ENCODE measurements around the gene PLAGL2. TPM values are rescaled to one million over a fixed set of nuclear protein-coding genes. Genes with fewer than 3 reads are reported as not detected.

The PLAGL2 gene
- total RNA-seq, 3 donors from 2014 or later = 140 to 173 (median 151) TPM

DNA sequence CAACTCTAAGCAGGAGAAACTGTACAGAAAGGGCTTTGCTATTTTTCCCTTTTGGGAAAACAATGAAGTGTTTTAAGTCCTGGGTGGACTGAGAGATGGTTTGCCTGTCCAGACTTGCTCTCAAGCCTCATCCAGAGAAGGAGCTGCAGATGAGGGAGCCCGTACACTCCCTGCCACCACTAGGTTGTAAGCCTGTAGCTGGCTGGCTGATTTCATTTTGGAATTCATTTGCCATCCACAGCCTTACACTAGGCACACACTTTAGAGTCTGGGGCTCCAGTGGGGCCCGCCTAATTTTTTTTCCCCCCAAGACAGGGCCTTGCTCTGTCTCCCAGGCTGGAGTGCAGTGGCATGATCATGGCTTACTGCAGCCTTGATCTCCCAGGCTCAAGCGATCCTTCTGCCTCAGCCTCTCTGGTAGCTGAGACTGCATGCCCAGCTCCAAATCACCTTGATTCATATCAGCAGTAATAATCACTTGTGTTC lies 28.5 kb upstream of the PLAGL2 start:
- no peak for ATAC-seq
- no peak overlapping the region for H3K4me3 Mint-ChIP-seq
- DNase-seq = no peak
- no peaks in the 10 kb centered on the region for H3K27me3 Mint-ChIP-seq (ENCODE audit: low read depth)
- peaks cover 39% of the 10 kb centered on the region for H3K4me1 Mint-ChIP-seq (ENCODE audit: low read depth)
- peaks cover 55% of the 10 kb centered on the region for H3K36me3 Mint-ChIP-seq (ENCODE audit: insufficient read depth)
- H3K9me3 Mint-ChIP-seq = no peaks in the 10 kb centered on the region

DNA sequence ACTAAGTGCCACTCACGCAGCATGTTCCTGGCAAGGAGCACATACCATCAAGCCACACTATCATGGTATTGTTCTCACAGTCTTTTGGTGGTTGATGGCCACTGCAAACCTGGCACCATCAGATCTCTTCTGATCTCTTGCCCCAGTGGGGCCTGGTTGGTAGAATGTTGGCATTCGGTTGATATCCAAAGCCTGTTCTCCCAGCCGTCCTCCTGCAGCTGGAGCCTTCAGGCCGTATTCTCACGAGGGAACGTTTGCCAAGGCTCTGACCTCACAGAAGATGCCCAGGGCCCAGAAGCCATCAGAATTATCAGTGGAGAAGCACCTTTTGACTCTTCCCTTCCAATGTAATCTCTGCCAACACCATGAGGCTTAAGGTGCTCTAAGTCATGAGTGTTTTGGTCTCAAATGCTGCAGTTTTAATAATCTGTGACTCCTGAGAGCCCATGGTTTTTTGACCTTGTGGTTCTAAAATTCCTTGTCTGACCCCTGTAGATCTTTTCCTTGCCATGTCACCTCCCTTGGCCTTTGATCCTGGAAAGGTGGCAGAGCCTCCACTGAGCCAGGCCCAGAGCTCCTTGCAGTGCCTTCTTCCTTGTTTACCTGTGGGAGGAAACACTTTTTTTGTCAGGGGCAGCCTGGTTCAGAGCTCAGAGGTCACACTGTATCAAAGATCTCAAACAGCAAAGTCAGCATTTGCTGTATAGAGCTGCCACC lies 27.9 kb upstream of the PLAGL2 start:
- Mint-ChIP-seq H3K9me3 (no peaks in the 10 kb centered on the region), H3K4me1 (ENCODE audit: low read depth) (peaks cover 43% of the 10 kb centered on the region), H3K27me3 (ENCODE audit: low read depth) (no peaks in the 10 kb centered on the region), H3K4me3 (no peak overlapping the region), H3K36me3 (ENCODE audit: insufficient read depth) (peaks cover 60% of the 10 kb centered on the region)
- DNase-seq (no peak), ATAC-seq (no peak)

- Mint-ChIP-seq H3K4me1 (ENCODE audit: low read depth) (peaks cover 38% of the 10 kb centered on the region), H3K27me3 (ENCODE audit: low read depth) (no peaks in the 10 kb centered on the region), H3K4me3 (no peak overlapping the region), H3K9me3 (no peaks in the 10 kb centered on the region), H3K36me3 (ENCODE audit: insufficient read depth) (peaks cover 63% of the 10 kb centered on the region)
- no peak for DNase-seq
- ATAC-seq = no peak
Measured at GRCh38 chr20:32234135-32234808, 26.7 kb upstream of the PLAGL2 start.

DNA sequence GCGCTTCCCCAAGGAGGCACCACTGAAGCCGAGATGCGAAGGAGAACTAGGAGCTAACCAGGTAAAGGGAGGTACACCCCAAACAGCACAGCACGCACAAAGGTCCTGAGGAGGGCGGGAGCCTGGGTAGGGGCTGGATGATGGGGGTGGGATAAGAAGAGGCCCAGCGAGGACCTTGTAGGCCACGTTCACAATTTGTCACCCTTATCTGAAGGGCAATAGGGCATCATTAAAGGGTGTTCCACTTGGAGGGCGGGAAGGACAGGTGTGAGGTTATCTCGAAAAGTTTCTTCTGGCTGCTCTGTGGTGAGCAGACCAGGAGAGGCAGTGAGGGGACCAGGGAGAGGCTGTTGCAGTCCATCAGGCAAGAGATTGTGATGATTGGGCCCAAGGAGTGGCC lies 25.7 kb upstream of the PLAGL2 start:
- peaks cover 70% of the 10 kb centered on the region for H3K36me3 Mint-ChIP-seq (ENCODE audit: insufficient read depth)
- ATAC-seq = no peak
- no peaks in the 10 kb centered on the region for H3K9me3 Mint-ChIP-seq
- H3K27me3 Mint-ChIP-seq (ENCODE audit: low read depth) = no peaks in the 10 kb centered on the region
- peaks cover 39% of the 10 kb centered on the region for H3K4me1 Mint-ChIP-seq (ENCODE audit: low read depth)
- no peak for DNase-seq
- peak overlapping the region; percentile 53 for H3K4me3 Mint-ChIP-seq

DNA sequence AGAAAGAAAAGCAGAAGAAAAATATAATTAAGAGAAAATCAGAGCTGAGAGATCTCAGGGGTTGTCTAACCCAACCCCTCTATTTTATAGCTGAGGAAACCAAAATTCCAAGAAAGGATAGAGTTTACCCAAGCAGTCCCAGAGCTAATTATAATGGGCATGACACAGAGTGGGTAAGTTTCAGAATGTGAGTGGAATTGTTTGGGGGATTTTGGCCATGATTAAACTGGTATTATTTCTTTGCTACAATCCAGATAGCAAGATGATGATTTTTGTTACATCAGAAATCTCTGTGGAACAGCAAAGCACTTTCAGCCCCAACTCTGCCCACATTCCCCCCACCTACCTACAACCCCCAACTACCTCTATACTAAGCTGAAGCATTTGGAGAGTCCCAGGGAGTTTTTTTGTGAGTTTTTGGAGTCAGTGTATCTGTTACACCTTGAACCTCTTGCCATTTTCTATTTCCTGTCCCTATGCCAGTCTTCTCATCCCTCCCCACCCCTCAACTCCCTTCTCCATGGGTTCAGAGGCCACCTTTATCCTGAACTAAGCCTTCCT lies 24.9 kb upstream of the PLAGL2 start:
- Mint-ChIP-seq H3K4me3 (peak overlapping the region; percentile 53), H3K36me3 (ENCODE audit: insufficient read depth) (peaks cover 75% of the 10 kb centered on the region), H3K9me3 (no peaks in the 10 kb centered on the region), H3K27me3 (ENCODE audit: low read depth) (no peaks in the 10 kb centered on the region), H3K4me1 (ENCODE audit: low read depth) (peaks cover 39% of the 10 kb centered on the region)
- DNase-seq (no peak), ATAC-seq (peak; percentile 69)

- DNase-seq (no peak), ATAC-seq (peak; percentile 76)
- Mint-ChIP-seq H3K27me3 (ENCODE audit: low read depth) (no peaks in the 10 kb centered on the region), H3K4me1 (ENCODE audit: low read depth) (peaks cover 39% of the 10 kb centered on the region), H3K4me3 (peak overlapping the region; percentile 45), H3K36me3 (ENCODE audit: insufficient read depth) (peaks cover 70% of the 10 kb centered on the region), H3K9me3 (no peaks in the 10 kb centered on the region)
Measured at GRCh38 chr20:32231847-32232246, 24.3 kb upstream of the PLAGL2 start.

- H3K27me3 Mint-ChIP-seq (ENCODE audit: low read depth) = no peaks in the 10 kb centered on the region
- H3K4me3 Mint-ChIP-seq = peak overlapping the region; percentile 17
- ATAC-seq = no peak
Measured at GRCh38 chr20:32231245-32231644, 23.7 kb upstream of the PLAGL2 start.

GRCh38 chr20:32230707-32231106 lies 23.2 kb upstream of the PLAGL2 start:
- DNase-seq = no peak
- Mint-ChIP-seq H3K4me3 (no peak overlapping the region), H3K27me3 (ENCODE audit: low read depth) (no peaks in the 10 kb centered on the region), H3K36me3 (ENCODE audit: insufficient read depth) (peaks cover 62% of the 10 kb centered on the region), H3K4me1 (ENCODE audit: low read depth) (peaks cover 38% of the 10 kb centered on the region), H3K9me3 (no peaks in the 10 kb centered on the region)
- ATAC-seq = no peak

More at GRCh38 chr20:32231245-32231644, 23.7 kb upstream of the PLAGL2 start:
- Mint-ChIP-seq H3K9me3 (no peaks in the 10 kb centered on the region), H3K4me1 (ENCODE audit: low read depth) (peaks cover 39% of the 10 kb centered on the region), H3K36me3 (ENCODE audit: insufficient read depth) (peaks cover 66% of the 10 kb centered on the region)
- no peak for DNase-seq

DNA sequence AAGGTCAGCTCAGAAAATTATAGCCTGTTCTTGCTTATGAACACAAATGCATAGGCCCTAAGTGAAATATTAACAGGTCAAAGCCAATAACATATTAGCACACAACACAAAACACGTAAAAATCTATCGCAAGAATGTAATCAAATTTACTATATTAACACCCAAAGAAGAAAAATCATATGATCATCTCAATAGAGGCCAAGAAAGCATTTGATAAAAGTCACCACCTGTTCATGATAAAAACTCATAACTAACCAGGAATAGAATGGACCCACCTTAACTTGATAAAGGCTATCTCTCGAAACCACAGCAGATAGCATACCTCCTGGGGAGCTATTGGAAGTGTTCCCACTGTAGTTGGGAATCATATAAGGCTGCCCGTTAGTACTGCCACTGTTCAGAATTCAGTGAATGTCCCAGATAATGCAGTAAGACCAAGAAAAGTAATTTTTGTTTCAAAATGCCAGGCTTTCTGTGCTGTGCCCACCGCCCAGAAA lies 21.8 kb upstream of the PLAGL2 start:
- no peak for DNase-seq
- ATAC-seq = no peak
- Mint-ChIP-seq H3K9me3 (no peaks in the 10 kb centered on the region), H3K4me3 (no peak overlapping the region), H3K4me1 (ENCODE audit: low read depth) (peaks cover 35% of the 10 kb centered on the region), H3K27me3 (ENCODE audit: low read depth) (no peaks in the 10 kb centered on the region), H3K36me3 (ENCODE audit: insufficient read depth) (peaks cover 56% of the 10 kb centered on the region)

- H3K9me3 Mint-ChIP-seq = no peaks in the 10 kb centered on the region
- H3K27me3 Mint-ChIP-seq (ENCODE audit: low read depth) = no peaks in the 10 kb centered on the region
- H3K36me3 Mint-ChIP-seq (ENCODE audit: insufficient read depth) = peaks cover 51% of the 10 kb centered on the region
- ATAC-seq = no peak
- DNase-seq = no peak
- peaks cover 26% of the 10 kb centered on the region for H3K4me1 Mint-ChIP-seq (ENCODE audit: low read depth)
- no peak overlapping the region for H3K4me3 Mint-ChIP-seq
Measured at GRCh38 chr20:32227744-32228688, 20.5 kb upstream of the PLAGL2 start.

DNA sequence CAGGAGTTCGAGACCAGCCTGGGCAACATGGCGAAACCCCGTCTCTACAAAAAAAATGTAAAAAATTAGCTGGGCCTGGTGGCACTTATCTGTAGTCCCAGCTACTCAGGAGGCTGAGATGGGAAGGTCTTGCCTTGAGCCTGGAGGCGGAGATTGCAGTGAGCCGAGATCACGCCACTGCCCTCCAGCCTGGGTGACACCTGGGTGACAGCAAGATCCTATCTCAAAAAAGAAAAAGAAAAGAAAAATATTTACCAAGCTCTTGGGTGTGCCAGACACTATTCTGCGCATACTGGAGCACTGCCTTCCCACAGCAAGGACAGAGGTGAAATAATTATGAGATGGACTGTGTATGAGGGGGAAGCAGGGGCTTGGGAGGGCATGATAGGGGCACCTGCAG lies 19.8 kb upstream of the PLAGL2 start:
- Mint-ChIP-seq H3K4me1 (ENCODE audit: low read depth) (peaks cover 19% of the 10 kb centered on the region), H3K36me3 (ENCODE audit: insufficient read depth) (peaks cover 46% of the 10 kb centered on the region), H3K4me3 (no peak overlapping the region), H3K27me3 (ENCODE audit: low read depth) (no peaks in the 10 kb centered on the region), H3K9me3 (no peaks in the 10 kb centered on the region)
- no peak for DNase-seq
- ATAC-seq = no peak

DNA sequence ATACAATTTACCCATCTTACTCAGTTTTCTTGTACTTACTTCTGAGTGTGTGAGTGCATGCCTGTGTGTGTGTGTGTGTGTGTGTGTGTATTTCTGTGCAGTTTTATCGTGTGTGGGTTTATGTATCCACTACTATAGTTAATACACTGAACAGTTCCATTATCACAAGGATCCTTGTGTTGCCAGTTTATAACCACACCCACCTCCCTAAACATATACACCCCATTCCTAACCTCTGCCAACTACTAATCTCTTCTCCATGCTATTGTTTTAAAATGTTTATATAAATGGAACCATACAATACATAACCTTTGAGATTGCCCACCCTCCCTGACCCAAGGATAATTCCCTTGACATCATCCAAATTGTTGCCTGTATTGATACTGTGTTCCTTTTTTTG lies 18.8 kb upstream of the PLAGL2 start:
- Mint-ChIP-seq H3K9me3 (no peaks in the 10 kb centered on the region), H3K27me3 (ENCODE audit: low read depth) (no peaks in the 10 kb centered on the region), H3K4me1 (ENCODE audit: low read depth) (peaks cover 10% of the 10 kb centered on the region), H3K4me3 (no peak overlapping the region), H3K36me3 (ENCODE audit: insufficient read depth) (peaks cover 44% of the 10 kb centered on the region)
- DNase-seq = no peak
- no peak for ATAC-seq

DNA sequence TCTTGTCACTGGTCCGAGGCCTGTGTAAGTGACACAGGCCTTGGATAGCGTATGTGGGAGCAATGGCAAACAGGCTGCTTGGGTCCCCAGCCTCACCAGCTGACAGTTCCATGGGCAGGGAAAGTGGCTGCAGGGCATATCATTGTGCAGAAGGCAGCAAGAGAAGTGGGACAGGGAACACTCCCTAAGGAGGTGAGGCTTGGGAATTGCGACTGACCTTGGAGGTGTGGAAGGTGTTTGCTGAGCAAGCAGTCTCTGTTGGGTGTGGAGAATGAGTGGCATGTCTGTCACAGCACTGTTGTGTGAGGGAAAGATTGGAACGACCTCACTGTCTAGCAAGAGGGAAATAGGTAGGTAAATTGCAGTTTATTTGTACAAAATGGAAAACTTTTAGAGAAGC lies 16.9 kb upstream of the PLAGL2 start:
- Mint-ChIP-seq H3K27me3 (ENCODE audit: low read depth) (no peaks in the 10 kb centered on the region), H3K4me3 (no peak overlapping the region), H3K4me1 (ENCODE audit: low read depth) (peaks cover 1% of the 10 kb centered on the region), H3K36me3 (ENCODE audit: insufficient read depth) (peaks cover 47% of the 10 kb centered on the region), H3K9me3 (no peaks in the 10 kb centered on the region)
- ATAC-seq (no peak), DNase-seq (no peak)
